Mesothelial cell of epicardium (in vitro differentiated cells): ENCODE measurements around the gene SCN1B. TPM values are rescaled to one million over a fixed set of nuclear protein-coding genes. Genes with fewer than 3 reads are reported as not detected.

Source experiments
- DNase-seq, 2 experiments: peaks; one replicate each; pipeline ENCODE4 v3.0.0; 2021; ENCODE audit warnings: low spot score in 2 of 2; ENCODE audit not compliant: unreplicated experiment in 2 of 2
- H3K27ac Mint-ChIP-seq: 2 replicates; pipeline ENCODE4 v1.8.0; 2021; ENCODE audit warnings: mixed read lengths
- H3K27me3 Mint-ChIP-seq: 2 replicates; pipeline ENCODE4 v1.8.0; 2021; ENCODE audit warnings: low read depth, mixed read lengths
- H3K36me3 Mint-ChIP-seq: 2 replicates; pipeline ENCODE4 v1.8.0; 2021; ENCODE audit warnings: mixed read lengths
- H3K4me1 Mint-ChIP-seq: 2 replicates; pipeline ENCODE4 v1.8.0; 2021; ENCODE audit warnings: mixed read lengths
- H3K4me3 Mint-ChIP-seq: 2 replicates; pipeline ENCODE4 v1.8.0; 2021; ENCODE audit warnings: mild to moderate bottlenecking, moderate library complexity, mixed read lengths
- H3K9me3 Mint-ChIP-seq: 2 replicates; pipeline ENCODE4 v1.8.0; 2021; ENCODE audit warnings: mixed read lengths
- total RNA-seq: library from RNA; stranded (reverse); gene quantifications from 3 replicates; pipeline ENCODE4 v1.2.1, GENCODE V29; 2021
- TF ChIP-seq, protein P1 (sequence below): fragments of 200-600 bp; sonication (generic); IDR thresholded peaks from one replicate; pipeline ENCODE4 v1.5.0; 2021; ENCODE audit warnings: antibody characterized with exemption; ENCODE audit not compliant: unreplicated experiment

The SCN1B gene
- total RNA-seq, 1 donor from 2014 or later = 2.8 TPM

- no peak for DNase-seq
These were observed 24.4 kb downstream of the SCN1B start for GRCh38 chr19:35054626-35055025.

DNA sequence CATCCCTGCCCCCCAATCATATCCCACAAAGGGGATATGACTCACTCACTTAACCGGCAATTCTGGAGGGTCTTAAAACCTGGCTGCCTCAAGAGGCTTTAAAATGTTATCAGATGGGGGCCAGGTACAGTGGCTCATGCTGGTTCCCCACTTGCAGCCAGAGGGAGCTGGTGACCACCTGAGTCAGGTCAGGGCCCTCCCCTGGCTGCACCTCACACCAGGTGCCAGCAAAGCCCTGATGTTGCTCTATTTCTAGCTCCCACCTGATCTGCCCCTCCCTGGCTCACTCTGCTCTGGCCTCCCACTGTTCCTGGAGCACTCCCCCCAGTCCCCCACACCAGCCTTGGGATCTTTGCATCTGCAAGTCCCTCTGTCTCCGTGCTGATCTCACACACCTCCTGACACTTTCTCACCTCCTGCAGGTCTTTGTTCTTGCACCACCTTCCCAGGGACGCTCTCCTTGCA, 25.5 kb downstream of the SCN1B start:
- Mint-ChIP-seq H3K27me3 (peaks cover 9% of the 10 kb centered on the region), H3K9me3 (no peaks in the 10 kb centered on the region), H3K27ac (no peak overlapping the region), H3K36me3 (no peaks in the 10 kb centered on the region), H3K4me1 (peaks cover 7% of the 10 kb centered on the region), H3K4me3 (no peak overlapping the region)
- no peak for DNase-seq
- TF ChIP-seq, protein P1, sequence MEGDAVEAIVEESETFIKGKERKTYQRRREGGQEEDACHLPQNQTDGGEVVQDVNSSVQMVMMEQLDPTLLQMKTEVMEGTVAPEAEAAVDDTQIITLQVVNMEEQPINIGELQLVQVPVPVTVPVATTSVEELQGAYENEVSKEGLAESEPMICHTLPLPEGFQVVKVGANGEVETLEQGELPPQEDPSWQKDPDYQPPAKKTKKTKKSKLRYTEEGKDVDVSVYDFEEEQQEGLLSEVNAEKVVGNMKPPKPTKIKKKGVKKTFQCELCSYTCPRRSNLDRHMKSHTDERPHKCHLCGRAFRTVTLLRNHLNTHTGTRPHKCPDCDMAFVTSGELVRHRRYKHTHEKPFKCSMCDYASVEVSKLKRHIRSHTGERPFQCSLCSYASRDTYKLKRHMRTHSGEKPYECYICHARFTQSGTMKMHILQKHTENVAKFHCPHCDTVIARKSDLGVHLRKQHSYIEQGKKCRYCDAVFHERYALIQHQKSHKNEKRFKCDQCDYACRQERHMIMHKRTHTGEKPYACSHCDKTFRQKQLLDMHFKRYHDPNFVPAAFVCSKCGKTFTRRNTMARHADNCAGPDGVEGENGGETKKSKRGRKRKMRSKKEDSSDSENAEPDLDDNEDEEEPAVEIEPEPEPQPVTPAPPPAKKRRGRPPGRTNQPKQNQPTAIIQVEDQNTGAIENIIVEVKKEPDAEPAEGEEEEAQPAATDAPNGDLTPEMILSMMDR = no peak

More at GRCh38 chr19:35054626-35055025, 24.4 kb downstream of the SCN1B start:
- no peak overlapping the region for H3K4me3 Mint-ChIP-seq
- no peaks in the 10 kb centered on the region for H3K36me3 Mint-ChIP-seq
- TF ChIP-seq, protein P1 = no peak
- peaks cover 7% of the 10 kb centered on the region for H3K4me1 Mint-ChIP-seq
- H3K27ac Mint-ChIP-seq = no peak overlapping the region
- no peaks in the 10 kb centered on the region for H3K9me3 Mint-ChIP-seq
- H3K27me3 Mint-ChIP-seq = peaks cover 9% of the 10 kb centered on the region

DNA sequence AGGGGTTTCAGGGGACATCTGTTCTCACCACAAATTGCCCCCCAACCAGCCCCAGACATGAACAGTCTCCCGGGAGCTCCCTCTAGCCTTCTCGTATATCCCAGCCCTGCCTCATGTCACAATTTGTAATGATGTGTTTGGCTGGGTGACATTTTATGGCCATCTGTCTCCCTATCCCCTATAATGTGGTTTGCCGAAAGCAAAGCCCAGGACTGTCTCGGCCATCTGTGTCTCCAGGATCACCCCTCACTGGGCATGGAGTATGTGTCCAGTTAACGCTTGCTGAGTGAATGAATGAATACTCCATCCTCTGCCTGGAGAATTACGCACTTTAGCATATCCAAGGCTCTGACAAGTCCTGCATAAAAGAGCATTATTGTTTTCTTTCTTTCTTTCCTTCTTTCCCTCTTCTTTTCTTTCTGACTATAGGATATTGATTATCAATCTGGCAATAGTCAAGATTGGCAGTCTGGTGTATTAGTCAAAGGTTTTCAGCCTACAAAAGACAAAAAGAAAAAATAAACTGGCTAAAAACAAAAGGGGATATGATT, 26.3 kb downstream of the SCN1B start:
- TF ChIP-seq, protein P1 = no peak
- Mint-ChIP-seq H3K27me3 (peaks cover 9% of the 10 kb centered on the region), H3K9me3 (no peaks in the 10 kb centered on the region), H3K27ac (no peak overlapping the region), H3K4me1 (peaks cover 7% of the 10 kb centered on the region), H3K36me3 (no peaks in the 10 kb centered on the region), H3K4me3 (no peak overlapping the region)
- DNase-seq = no peak

DNA sequence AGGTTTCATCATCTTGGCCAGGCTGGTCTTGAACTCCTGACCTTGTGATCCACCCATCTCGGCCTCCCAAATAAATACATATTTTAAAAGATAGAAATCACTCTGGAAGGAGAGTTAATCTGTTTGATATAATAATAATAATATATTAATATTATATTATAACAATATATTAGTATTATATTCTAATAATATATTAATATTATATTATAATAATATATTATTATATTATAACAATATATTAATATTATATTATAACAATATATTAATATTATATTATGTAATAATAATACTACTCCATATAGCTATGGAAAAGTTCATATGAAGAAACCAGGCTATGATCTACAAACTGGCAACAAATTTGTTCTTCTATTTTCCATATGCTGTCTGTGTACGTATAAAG, 28.1 kb downstream of the SCN1B start:
- TF ChIP-seq, protein P1 = no peak
- Mint-ChIP-seq H3K4me3 (no peak overlapping the region), H3K36me3 (no peaks in the 10 kb centered on the region), H3K9me3 (no peaks in the 10 kb centered on the region), H3K4me1 (peaks cover 7% of the 10 kb centered on the region), H3K27me3 (peaks cover 11% of the 10 kb centered on the region), H3K27ac (no peak overlapping the region)
- DNase-seq = no peak

GRCh38 chr19:35059006-35059798, 28.9 kb downstream of the SCN1B start:
- no peak overlapping the region for H3K27ac Mint-ChIP-seq
- DNase-seq = no peak
- peaks cover 7% of the 10 kb centered on the region for H3K4me1 Mint-ChIP-seq
- no peaks in the 10 kb centered on the region for H3K9me3 Mint-ChIP-seq
- TF ChIP-seq, protein P1 = no peak
- peaks cover 18% of the 10 kb centered on the region for H3K27me3 Mint-ChIP-seq
- no peak overlapping the region for H3K4me3 Mint-ChIP-seq
- H3K36me3 Mint-ChIP-seq = no peaks in the 10 kb centered on the region
